Stromal cell of bone marrow (primary cell): ENCODE results near the gene UEVLD.

Experiments used
- DNase-seq: peaks from one replicate; pipeline ENCODE4 v3.0.0-alpha.2; 2012; ENCODE audit warnings: low read depth

The UEVLD gene

DNA sequence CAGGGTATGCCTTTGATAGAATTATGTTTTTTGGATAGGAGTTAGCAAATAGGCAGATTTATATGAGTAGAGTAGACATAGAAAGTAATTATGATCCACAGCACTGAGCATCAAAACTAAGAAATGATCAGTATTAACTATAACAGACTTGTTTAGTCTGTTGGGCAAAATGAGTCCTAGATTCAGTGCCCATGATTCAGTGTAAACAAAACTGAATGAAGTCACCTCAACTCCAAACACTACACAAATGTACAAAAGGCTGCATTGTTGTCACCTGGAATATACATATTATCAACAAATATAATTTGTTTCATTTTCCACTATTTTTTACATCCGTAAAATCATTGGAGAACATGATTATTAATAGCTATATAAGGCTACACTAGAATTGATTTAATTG is 6.7 kb downstream of the UEVLD start:
- no peak for DNase-seq

DNA sequence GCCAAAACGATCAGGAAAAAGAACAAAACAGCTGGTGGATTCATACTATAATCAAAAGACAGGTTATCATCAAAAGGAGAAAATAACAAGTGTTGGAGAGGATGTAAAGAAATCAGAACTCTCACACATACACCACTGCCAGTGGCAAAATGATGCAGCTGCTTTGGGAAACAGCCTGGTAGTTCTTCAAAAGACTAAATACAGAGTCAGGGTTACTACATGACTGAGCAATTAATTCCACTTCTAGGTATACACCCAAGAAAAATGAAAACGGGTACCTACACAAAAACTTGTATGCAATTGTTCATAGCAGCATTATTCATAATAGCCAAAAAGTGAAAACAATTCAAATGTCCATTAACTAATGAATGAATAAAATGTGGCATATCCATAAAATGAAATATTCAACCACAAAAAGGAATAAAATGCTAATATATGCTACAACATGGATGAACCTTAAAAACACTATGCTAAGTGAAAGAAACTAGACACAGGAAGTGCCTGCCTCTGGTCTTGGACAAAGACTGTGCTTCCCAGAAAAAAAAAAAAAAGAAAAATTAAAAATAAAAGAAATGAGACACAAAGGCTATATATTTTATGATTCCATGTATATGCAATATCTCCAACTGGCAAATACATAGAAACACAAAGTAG is 8.3 kb downstream of the UEVLD start:
- no peak for DNase-seq

DNA sequence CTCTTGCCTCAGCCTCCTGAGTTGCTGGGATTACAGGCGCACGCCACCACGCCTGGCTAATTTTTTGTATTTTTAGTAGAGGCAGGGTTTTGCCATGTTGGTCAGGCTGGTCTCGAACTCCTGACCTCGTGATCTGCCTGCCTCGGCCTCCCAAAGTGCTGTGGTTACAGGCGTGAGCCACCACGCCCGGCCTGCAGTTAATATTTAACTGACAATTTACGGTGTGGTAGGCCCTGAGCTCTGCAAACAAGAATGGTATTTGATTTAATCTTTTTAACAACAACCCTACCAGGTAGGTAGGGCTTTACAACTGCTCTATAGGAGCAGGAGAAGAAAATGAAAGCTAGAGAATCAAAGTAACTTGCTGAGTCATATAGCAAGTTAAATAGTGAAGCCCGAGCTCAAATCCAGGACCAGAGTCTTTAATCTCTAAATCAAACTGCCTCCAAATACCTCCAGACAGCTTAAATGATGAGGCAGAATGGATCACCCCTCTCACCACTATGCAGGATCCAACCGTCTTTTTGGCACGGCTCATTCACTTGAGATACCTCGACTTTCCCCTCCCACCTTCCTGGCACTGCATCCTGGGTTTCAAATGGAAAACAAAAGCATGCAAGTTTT is 9.4 kb downstream of the UEVLD start:
- no peak for DNase-seq

DNA sequence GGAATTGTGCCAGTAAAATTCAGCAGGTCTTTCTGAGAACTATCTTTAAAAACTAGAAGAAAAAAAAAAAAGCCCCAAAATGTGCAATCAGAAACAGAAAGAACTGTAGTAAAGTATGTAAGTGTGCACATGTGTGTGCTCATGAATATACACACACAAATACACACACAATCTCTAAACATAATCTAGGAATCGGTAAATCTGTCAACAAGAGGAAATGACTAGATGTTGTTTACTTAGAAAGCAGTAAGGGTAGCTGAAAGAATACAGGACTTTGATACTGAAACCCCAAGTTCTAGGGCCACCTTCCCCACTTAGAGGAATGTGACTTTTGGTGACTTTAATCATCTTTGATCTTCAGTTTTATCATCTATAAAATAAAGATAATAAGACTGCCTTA is 13.2 kb downstream of the UEVLD start:
- DNase-seq: no peak

DNA sequence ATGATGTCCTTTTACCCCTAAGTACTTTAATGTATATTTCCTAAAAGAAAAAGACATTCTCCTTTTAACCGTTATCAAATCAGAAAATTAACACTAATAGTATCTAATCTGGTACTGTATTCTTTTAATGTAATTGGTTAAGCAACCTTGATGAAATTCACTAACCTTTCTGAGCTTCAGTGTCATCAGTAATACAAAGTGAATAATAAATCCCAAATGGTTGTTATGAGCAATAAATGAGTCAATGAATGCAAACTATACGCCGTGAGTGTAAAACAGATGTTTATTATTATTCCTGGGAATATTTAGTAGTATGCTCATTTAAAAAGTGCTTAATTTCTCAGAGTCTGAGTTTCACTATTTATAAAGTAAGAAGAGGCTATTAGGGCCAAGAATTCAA is 21.5 kb downstream of the UEVLD start:
- no peak for DNase-seq

GRCh38 chr11:18566406-18566805 is 22.1 kb downstream of the UEVLD start:
- no peak for DNase-seq

DNA sequence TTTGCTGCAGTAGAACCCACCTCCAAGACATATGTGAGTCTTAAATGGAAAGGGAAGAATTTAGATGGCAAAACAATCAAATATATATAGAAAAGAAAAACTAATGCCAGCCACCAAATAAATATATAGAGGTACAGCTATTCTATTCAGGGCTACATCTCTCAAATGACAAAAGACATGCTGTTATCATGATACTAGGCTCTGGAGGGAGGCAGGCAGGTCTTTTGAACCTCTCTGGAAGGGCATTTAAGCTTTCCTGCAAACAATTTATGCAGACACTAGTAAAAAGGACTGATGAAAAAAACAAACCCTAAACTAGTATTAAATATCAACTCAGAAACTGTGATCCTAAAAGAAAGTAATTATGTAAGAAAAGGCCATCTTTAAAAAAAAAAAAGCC is 24.4 kb downstream of the UEVLD start:
- no peak for DNase-seq

DNA sequence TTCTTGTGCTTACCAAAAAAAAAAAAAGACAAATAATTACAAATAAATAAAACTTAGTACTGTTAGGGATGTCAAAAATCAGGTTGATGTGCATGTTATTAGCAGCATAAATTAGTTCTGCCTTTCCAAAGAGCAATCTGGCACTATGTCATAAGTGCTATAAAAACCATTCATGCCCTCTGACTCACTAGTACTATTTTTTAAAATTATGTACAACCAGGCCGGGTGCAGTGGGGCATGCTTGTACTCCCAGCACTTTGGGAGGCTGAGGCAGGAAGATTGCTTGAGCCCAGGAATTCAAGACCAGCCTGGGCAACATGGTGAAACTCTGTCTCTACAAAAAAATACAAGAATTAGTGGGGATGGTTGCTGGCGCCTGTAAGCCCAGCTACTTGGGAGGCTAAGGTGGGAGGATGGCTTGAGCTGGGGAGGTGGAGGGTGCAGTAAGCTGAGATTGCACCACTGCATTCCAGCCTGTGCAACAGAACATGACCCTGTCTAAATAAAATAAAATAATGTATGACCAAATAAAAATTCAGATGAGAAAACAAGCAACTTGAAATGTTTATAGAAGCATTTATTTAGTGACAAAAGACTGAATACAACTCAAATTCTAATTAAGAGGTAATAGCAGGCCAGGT is 25.3 kb downstream of the UEVLD start:
- DNase-seq: no peak

- no peak for DNase-seq
Observed at GRCh38 chr11:18548001-18548400, 40.5 kb downstream of the UEVLD start.

DNA sequence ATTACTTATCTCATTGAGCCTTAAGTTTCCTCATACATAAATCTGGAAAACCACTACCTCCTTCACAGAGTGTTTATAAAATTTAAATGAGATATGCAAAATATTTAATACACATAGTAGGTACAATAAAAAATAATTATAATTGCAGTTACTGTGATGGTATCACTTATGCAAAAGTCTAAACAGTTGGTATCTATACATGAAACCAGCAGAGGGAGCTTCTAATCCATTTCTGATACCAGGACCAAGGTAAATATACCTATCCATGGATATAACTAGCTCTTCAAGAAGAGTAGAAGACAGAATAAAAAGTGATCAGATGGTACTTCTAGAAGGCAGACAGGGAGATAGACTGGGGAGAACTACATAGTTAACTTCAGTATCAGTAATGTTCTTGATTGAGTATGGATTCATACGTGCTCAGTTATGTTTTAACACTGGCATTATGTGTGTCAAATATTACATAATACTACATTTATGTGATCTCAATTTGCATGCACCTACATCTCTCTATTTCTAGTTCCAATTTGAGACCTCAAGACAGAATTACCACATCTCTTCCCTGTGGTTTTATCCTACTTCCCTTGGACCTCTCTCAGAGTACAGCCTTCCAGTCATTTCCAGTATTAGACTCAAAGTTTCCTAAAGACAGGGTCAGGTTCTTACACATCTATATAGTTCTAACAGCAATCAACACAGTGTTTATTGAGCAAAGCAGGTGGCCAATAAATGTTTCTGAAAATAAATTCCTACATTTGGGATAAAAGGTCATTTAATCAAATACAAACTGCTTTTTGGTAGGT is 48.1 kb downstream of the UEVLD start:
- no peak for DNase-seq

- DNase-seq: no peak
Observed at GRCh38 chr11:18536209-18536608, 52.3 kb downstream of the UEVLD start.

DNA sequence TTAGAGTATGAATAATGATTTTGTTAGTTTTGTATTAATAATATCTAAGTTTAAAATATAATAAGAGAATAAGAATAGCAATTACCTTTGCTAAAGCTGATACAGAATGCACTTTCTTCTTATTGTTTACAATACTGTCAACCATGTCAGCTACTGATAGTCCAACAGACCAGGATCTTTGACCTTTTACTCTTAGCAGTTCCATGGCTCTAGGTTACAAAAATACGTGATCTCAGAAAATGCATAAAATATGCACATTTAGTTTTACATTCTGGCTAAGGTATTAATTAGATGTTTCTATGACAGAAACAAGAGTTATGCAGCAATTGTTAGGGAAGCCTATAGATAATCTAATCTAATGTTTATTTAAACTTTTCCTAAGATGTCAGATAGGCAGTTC is 54.3 kb downstream of the UEVLD start:
- DNase-seq: no peak

DNA sequence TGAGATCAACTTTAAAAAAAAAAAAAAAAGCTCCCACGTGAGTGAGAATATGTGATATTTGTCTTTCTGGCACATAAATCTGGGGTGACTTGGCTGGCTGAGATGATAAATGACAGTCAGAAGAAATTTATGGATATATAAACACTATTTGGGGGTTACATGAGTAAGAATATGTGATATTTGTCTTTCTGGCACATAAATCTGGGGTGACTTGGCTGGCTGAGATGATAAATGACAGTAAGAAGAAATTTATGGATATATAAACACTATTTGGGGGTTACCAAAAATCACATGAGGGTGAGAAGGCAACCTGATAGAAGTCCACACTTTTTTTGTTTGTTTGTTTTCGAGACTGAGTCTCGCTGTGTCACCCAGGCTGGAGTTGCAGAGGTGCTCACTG is 55.2 kb downstream of the UEVLD start:
- no peak for DNase-seq

DNA sequence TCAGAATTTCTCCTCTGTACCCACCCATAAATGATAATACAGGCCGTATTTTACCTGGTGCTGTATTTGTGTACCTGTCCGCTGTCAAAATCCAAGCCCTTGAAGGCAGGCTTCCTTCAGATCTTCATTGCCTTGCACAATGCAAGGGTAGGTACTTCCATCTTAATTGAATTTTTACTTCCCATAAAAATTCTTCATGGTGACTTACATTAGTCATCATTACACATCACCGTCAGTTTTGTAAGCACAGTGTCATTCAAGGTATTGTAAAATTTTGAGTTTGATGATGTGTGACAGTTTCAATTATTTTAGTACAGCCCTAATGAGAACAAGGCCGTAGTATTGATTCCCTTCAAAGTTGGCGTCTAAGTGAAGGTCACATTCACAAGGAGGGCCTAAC is 61.0 kb downstream of the UEVLD start:
- DNase-seq: peak; percentile 9

- DNase-seq: peak; percentile 88
Observed at GRCh38 chr11:18526521-18527296, 61.8 kb downstream of the UEVLD start, which contains the start of gene TSG101. TSS of gene TSG101 (minus strand) at chr11:18526942. CDS start at chr11:18526816, 126 bp downstream.

DNA sequence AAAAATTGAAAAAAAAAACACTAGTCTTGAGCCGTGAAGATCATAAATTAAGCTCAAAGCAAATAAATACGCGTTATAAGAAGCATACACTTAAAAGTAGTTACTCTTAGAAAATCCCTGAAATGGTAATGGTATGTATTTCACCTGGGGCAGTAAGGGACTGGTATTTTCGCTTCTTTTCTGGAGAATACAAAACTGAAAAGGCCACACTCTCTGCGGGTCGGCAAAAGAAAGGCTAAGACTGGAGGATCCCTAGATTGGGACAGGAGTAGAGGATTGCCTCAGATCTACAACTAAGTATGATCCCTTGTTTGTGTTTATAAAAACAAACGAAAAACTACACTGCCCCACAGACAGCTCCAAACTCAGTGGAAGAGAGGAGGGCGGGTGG is 62.4 kb downstream of the UEVLD start:
- no peak for DNase-seq

DNA sequence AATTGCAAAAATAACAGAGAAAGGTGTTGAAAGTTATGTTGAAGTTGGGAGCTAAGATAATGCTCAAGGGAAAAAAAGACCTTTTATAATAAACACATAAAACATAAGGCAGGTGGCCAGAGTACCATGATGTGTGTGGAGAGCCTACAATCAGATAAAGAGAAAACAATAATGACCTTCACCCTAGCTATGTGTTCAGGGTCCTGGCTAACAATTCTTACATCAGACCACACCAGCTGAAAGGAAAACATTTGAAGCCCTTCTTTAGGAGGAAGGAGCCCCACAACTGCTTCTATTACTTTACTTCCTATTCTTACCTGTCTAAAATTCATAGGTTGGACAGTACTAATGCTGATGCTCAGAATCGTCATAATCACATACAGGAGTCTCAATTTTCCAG is 64.3 kb downstream of the UEVLD start:
- DNase-seq: no peak

- no peak for DNase-seq
Observed at GRCh38 chr11:18523084-18523483, 65.5 kb downstream of the UEVLD start.

DNA sequence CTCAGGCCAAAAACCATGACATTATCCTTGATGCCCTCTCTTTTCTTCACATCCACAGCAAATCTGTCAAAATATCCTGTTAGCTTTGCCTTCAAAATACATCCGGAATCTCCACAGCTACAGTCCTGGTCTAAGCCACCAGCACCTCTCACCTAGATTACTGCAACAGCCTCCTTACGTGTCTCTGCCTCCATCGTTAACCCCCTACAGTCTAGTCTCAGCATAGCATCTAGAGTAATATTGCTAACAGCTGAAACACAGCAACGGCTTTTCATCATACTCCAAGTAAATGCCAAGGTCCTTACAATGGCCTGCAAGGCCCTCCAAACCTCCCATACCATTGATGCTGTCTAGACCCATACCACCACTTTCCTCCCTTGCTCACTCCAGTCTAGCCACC is 66.1 kb downstream of the UEVLD start:
- DNase-seq: no peak

- no peak for DNase-seq
Observed at GRCh38 chr11:18521122-18521521, 67.4 kb downstream of the UEVLD start.

DNA sequence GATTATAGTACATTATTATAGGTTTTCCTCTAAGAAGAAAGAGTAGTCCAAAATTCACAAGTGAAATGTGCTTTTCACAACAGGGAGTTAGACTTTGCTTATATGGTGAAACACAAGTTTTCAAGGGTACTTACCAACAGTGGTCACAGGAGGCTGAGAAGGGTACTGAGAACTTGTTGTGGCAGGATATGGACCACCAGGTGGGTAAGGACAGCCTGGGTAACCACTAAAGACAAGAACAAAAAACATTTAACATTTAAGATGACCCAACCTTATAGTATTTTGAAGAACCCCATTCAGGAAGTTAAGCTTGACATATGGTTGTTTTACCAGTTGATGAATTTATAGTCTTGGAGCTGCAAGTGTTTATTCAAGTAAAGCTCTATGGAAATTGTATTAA is 86.2 kb downstream of the UEVLD start:
- DNase-seq: no peak

- DNase-seq: no peak
Observed at GRCh38 chr11:18501629-18502028, 86.9 kb downstream of the UEVLD start.
